BE2C (cell line): ENCODE data around the gene RSRP1. TPM values are rescaled to one million over a fixed set of nuclear protein-coding genes. Genes with fewer than 3 reads are reported as not detected.
"Not testable (repeated sequence)": the region's sequence is repeated elsewhere in the genome, so short reads cannot be mapped to it uniquely, and the experiment has no call there.

Source experiments
- DNase-seq: peaks from one replicate; pipeline ENCODE4 v3.0.0-alpha.2; 2020
- H3K27me3 ChIP-seq: fragments of 250-450 bp; sonication (Bioruptor Pico); 2 replicates; pipeline ENCODE4 v1.5.1; 2020; ENCODE audit warnings: mild to moderate bottlenecking
- H3K36me3 ChIP-seq: fragments of 250-450 bp; sonication (Bioruptor Pico); 2 replicates; pipeline ENCODE4 v1.5.1; 2020; ENCODE audit warnings: mild to moderate bottlenecking
- H3K4me1 ChIP-seq: fragments of 250-450 bp; sonication (Bioruptor Pico); 2 replicates; pipeline ENCODE4 v1.5.1; 2020
- H3K4me3 ChIP-seq: 2 replicates; pipeline ENCODE4 v1.5.1; 2011; ENCODE audit warnings: low read depth, low read length
- H3K9me3 ChIP-seq: fragments of 250-450 bp; sonication (Bioruptor Pico); 2 replicates; pipeline ENCODE4 v1.5.1; 2020
- CTCF ChIP-seq: IDR thresholded peaks from 2 replicates; pipeline ENCODE4 v1.5.1; 2012; ENCODE audit warnings: mild to moderate bottlenecking, low read depth, low read length
- polyA plus RNA-seq: library from polyadenylated mRNA; unstranded; fragments of >200 nt; gene quantifications from one replicate; pipeline ENCODE4 v1.2.1, GENCODE V29; 2012; ENCODE audit warnings: low read depth, missing spikeins; ENCODE audit not compliant: insufficient read length, insufficient read depth

The RSRP1 gene
- 25.6 TPM for polyA plus RNA-seq

- peaks cover 19% of the 10 kb centered on the region for H3K36me3 ChIP-seq
- DNase-seq, result peak; percentile 95
- no peak for TF ChIP-seq CTCF
These were observed at the start of gene RSRP1 for GRCh38 chr1:25247024-25247828. Gene RSRP1 (minus strand): TSS chr1:25247454. CDS start chr1:25246963, 491 bp downstream.

GRCh38 chr1:25296501-25296900, 49.2 kb upstream of the RSRP1 start:
- H3K4me3 ChIP-seq, H3K9me3 ChIP-seq, DNase-seq, H3K4me1 ChIP-seq, H3K27me3 ChIP-seq, H3K36me3 ChIP-seq: not testable (repeated sequence)

More at GRCh38 chr1:25247024-25247828, at the start of gene RSRP1:
- peak within 1 kb of the TSS; percentile 91 for H3K4me3 ChIP-seq
- no peaks in the 10 kb centered on the region for H3K9me3 ChIP-seq
- no peaks in the 10 kb centered on the region for H3K4me1 ChIP-seq
- no peaks in the 10 kb centered on the region for H3K27me3 ChIP-seq

- not testable (repeated sequence) for H3K4me3 ChIP-seq, DNase-seq, H3K9me3 ChIP-seq, H3K27me3 ChIP-seq, H3K4me1 ChIP-seq, H3K36me3 ChIP-seq
These were observed 47.9 kb upstream of the RSRP1 start for GRCh38 chr1:25294889-25295826.

GRCh38 chr1:25293426-25293825, 46.2 kb upstream of the RSRP1 start:
- not testable (repeated sequence) for H3K27me3 ChIP-seq, H3K4me1 ChIP-seq, H3K36me3 ChIP-seq, H3K4me3 ChIP-seq, DNase-seq, H3K9me3 ChIP-seq

- not testable (repeated sequence) for H3K9me3 ChIP-seq, H3K27me3 ChIP-seq, H3K36me3 ChIP-seq, H3K4me3 ChIP-seq, DNase-seq, H3K4me1 ChIP-seq
These were observed 42.8 kb upstream of the RSRP1 start for GRCh38 chr1:25290043-25290442.

- H3K9me3 ChIP-seq, H3K27me3 ChIP-seq, H3K36me3 ChIP-seq, H3K4me1 ChIP-seq, H3K4me3 ChIP-seq, DNase-seq: not testable (repeated sequence)
These were observed 41.4 kb upstream of the RSRP1 start for GRCh38 chr1:25288573-25289101.

- not testable (repeated sequence) for H3K9me3 ChIP-seq, H3K4me1 ChIP-seq, DNase-seq, H3K4me3 ChIP-seq, H3K27me3 ChIP-seq, H3K36me3 ChIP-seq
These were observed 39.9 kb upstream of the RSRP1 start for GRCh38 chr1:25287164-25287563.

- not testable (repeated sequence) for H3K9me3 ChIP-seq, H3K4me1 ChIP-seq, H3K36me3 ChIP-seq, H3K27me3 ChIP-seq, DNase-seq, H3K4me3 ChIP-seq
These were observed 38.6 kb upstream of the RSRP1 start for GRCh38 chr1:25285862-25286261.

- H3K27me3 ChIP-seq, DNase-seq, H3K4me3 ChIP-seq, H3K36me3 ChIP-seq, H3K4me1 ChIP-seq, H3K9me3 ChIP-seq: not testable (repeated sequence)
These were observed 32.4 kb upstream of the RSRP1 start for GRCh38 chr1:25279693-25280111.

- H3K36me3 ChIP-seq, H3K27me3 ChIP-seq, H3K4me1 ChIP-seq, DNase-seq, H3K4me3 ChIP-seq, H3K9me3 ChIP-seq: not testable (repeated sequence)
These were observed 31.5 kb upstream of the RSRP1 start for GRCh38 chr1:25278790-25279189.

- H3K4me1 ChIP-seq, H3K27me3 ChIP-seq, H3K9me3 ChIP-seq, DNase-seq, H3K36me3 ChIP-seq, H3K4me3 ChIP-seq: not testable (repeated sequence)
These were observed 31.1 kb upstream of the RSRP1 start for GRCh38 chr1:25278358-25278757.

- DNase-seq, H3K27me3 ChIP-seq, H3K9me3 ChIP-seq, H3K4me1 ChIP-seq, H3K4me3 ChIP-seq, H3K36me3 ChIP-seq: not testable (repeated sequence)
These were observed 30.0 kb upstream of the RSRP1 start for GRCh38 chr1:25277295-25277694.

GRCh38 chr1:25275648-25276047, 28.4 kb upstream of the RSRP1 start:
- H3K36me3 ChIP-seq, H3K9me3 ChIP-seq, H3K4me1 ChIP-seq, H3K4me3 ChIP-seq, H3K27me3 ChIP-seq, DNase-seq: not testable (repeated sequence)

GRCh38 chr1:25272238-25272637, 25.0 kb upstream of the RSRP1 start, which contains the start of gene RHD:
Gene RHD (plus strand): TSS chr1:25272509. CDS start chr1:25272548, 39 bp downstream.
- H3K27me3 ChIP-seq, H3K4me3 ChIP-seq, H3K4me1 ChIP-seq, H3K9me3 ChIP-seq, H3K36me3 ChIP-seq, DNase-seq: not testable (repeated sequence)
